HepG2 (cell line): ENCODE measurements around the gene FAH. TPM values are rescaled to one million over a fixed set of nuclear protein-coding genes. Genes with fewer than 3 reads are reported as not detected.

Experiments used
- ATAC-seq: fragments of 200-7000 bp; cut with Tn5 transposase; 3 replicates; pipeline ENCODE4 v1.9.1; 2020; ENCODE audit warnings: mild to moderate bottlenecking, moderate library complexity
- BruUV-seq: library from RNA; stranded (reverse); fragments of 400-500 nt; replicated peaks from 2 replicates; lab custom pipeline; 2021; lab: Mats Ljungman, UMichigan
- CTCF ChIA-PET: fragments of 300-600 bp; formaldehyde crosslinking; extraction: SDS; loops from one replicate; lab custom pipeline; 2021; ENCODE audit warnings: low total read pairs, inconsistent platforms, low intra/inter-chr PET ratio; lab: Yijun Ruan, JAX
- POLR2A ChIA-PET: fragments of 350-600 bp; sonication (Branson Sonifier 250); formaldehyde crosslinking; loops from one replicate; lab custom pipeline; 2020; ENCODE audit warnings: antibody characterized with exemption, inconsistent platforms; lab: Yijun Ruan, JAX
- DNase-seq: peaks from one replicate; pipeline ENCODE4 v3.0.0-alpha.2; 2015; ENCODE audit warnings: low spot score
- FAIRE-seq: peaks from 3 replicates; lab custom pipeline; 2011; peaks lifted over from hg19 to GRCh38; lab: Jason Lieb, UNC
- H2AFZ ChIP-seq: one replicate; pipeline ENCODE4 v1.6.1; 2011; ENCODE audit warnings: low read length, inconsistent platforms
- H3K27ac ChIP-seq: fragments of 300-600 bp; 3 replicates; pipeline ENCODE4 v1.8.0; 2011; ENCODE audit warnings: mixed run types, mild to moderate bottlenecking, mixed read lengths, low read length, inconsistent platforms; ENCODE audit not compliant: insufficient read depth; ENCODE audit errors: extremely low read length
- H3K27me3 ChIP-seq, 2 experiments: fragments of 200-600 bp in 1 of 2; 2 replicates in 1 of 2; 3 replicates in 1 of 2; pipeline versions ENCODE4 v1.6.0 to v1.8.0; 2011; ENCODE audit warnings: low read length in 2 of 2, mild to moderate bottlenecking in 2 of 2, moderate library complexity in 2 of 2, inconsistent platforms in 1 of 2; ENCODE audit not compliant: insufficient read depth in 2 of 2, control insufficient read depth in 1 of 2
- H3K36me3 ChIP-seq, 2 experiments: fragments of 200-600 bp in 1 of 2; replicated peaks in 1 of 2; 2 replicates in 1 of 2; 3 replicates in 1 of 2; pipeline versions ENCODE4 v1.5.1 to v1.8.0; 2011; ENCODE audit warnings: low read length in 2 of 2, inconsistent platforms in 1 of 2; ENCODE audit not compliant: insufficient read depth in 2 of 2, control insufficient read depth in 1 of 2
- H3K4me1 ChIP-seq: 2 replicates; pipeline ENCODE4 v1.5.1; 2012; ENCODE audit warnings: low read length, inconsistent platforms; ENCODE audit not compliant: insufficient read depth
- H3K4me2 ChIP-seq: 2 replicates; pipeline ENCODE4 v1.6.0; 2011; ENCODE audit warnings: low read depth, low read length, inconsistent platforms
- H3K4me3 ChIP-seq, 3 experiments: fragments of 200-600 bp in 1 of 3; sonication (generic), shearing (Covaris generic) in 1 of 3; replicated peaks in 1 of 3; 2 replicates each; pipeline ENCODE4 v1.5.1; 2011 to 2016; ENCODE audit warnings: low read length in 3 of 3, inconsistent platforms in 2 of 3, low read depth in 2 of 3, mild to moderate bottlenecking in 2 of 3, control low read depth in 1 of 3, mixed read lengths in 1 of 3; ENCODE audit not compliant: insufficient read depth in 1 of 3
- H3K79me2 ChIP-seq: one replicate; pipeline ENCODE4 v1.6.1; 2011; ENCODE audit warnings: low read length, inconsistent platforms; ENCODE audit not compliant: insufficient read depth
- H3K9ac ChIP-seq: 2 replicates; pipeline ENCODE4 v1.6.0; 2011; ENCODE audit warnings: mild to moderate bottlenecking, low read depth, low read length, inconsistent platforms; ENCODE audit not compliant: insufficient read depth
- H3K9me3 ChIP-seq: 2 replicates; pipeline ENCODE4 v1.5.1; 2012; ENCODE audit warnings: mild to moderate bottlenecking, low read length
- H4K20me1 ChIP-seq: 2 replicates; pipeline ENCODE4 v1.6.0; 2011; ENCODE audit warnings: inconsistent platforms, mild to moderate bottlenecking, low read length, moderate library complexity; ENCODE audit not compliant: insufficient read depth
- ARHGAP35 ChIP-seq: sonication (generic); formaldehyde crosslinking; IDR thresholded peaks from 2 replicates; pipeline ENCODE4 v1.9.0; 2022; ENCODE audit warnings: mild to moderate bottlenecking, inconsistent platforms, moderate library complexity, missing genetic modification reagents, borderline replicate concordance
- ATAD3A ChIP-seq: sonication (generic); formaldehyde crosslinking; IDR thresholded peaks from 2 replicates; pipeline ENCODE4 v1.4.0; 2020; ENCODE audit warnings: missing genetic modification reagents
- HCFC1 ChIP-seq: fragments of 150-350 bp; IDR thresholded peaks from 2 replicates; pipeline ENCODE4 v1.6.1; 2014; ENCODE audit warnings: low read depth, low read length
- THAP9 ChIP-seq: sonication (generic); formaldehyde crosslinking; IDR thresholded peaks from 2 replicates; pipeline ENCODE4; 2020; ENCODE audit warnings: missing genetic modification reagents, mild to moderate bottlenecking, borderline replicate concordance
- ZNF724P ChIP-seq: sonication (generic); formaldehyde crosslinking; IDR thresholded peaks from 2 replicates; pipeline ENCODE4 v1.8.0; 2022; ENCODE audit warnings: missing genetic modification reagents, borderline replicate concordance
- WGBS: methylation state at CpG from one replicate; pipeline ENCODE4 v1.1.6; 2017; ENCODE audit warnings: low lambda C conversion rate; 5-methylcytosine and 5-hydroxymethylcytosine counted together
- in situ Hi-C: cut with HindIII; loops from 2 replicates; pipeline ENCODE4 v1.10.0; 2017; ENCODE audit warnings: low pct_unique_long_range_greater_than_20kb; ENCODE audit not compliant: extremely low pct_ligation_motif_present
- intact Hi-C: fragments of 100-400 bp; cut with micrococcal nuclease; formaldehyde crosslinking; loops from one replicate; pipeline ENCODE4 v1.10.0; 2022; ENCODE audit not compliant: unreplicated experiment
- polyA plus RNA-seq, 8 experiments: library from polyadenylated mRNA; depleted of rRNA in 3 of 8; stranded (reverse) in 7 of 8; unstranded in 1 of 8; fragments of >200 nt; fragmentation: Illumina TruSeq in 4 of 8; extraction: Trizol in 4 of 8; gene quantifications; 2 replicates each; pipeline versions ENCODE4 v1.2.1 to v1.2.3, GENCODE V29; 2011 to 2016; ENCODE audit warnings: low read depth in 4 of 8, missing spikeins in 1 of 8, mixed read lengths in 1 of 8; ENCODE audit not compliant: insufficient read depth in 1 of 8
- total RNA-seq, 5 experiments: library from RNA; depleted of rRNA; stranded (reverse); fragments of >200 nt; fragmentation: Illumina TruSeq; extraction: Trizol; gene quantifications; 2 replicates each; pipeline ENCODE4 v1.2.3, GENCODE V29; 2016; ENCODE audit warnings: low read depth in 1 of 5
- TF ChIP-seq, protein P1 (sequence below), 2 experiments: sonication (generic) in 1 of 2; formaldehyde crosslinking in 1 of 2; IDR thresholded peaks; 2 replicates each; pipeline versions ENCODE4 v1.5.1 to v1.6.1; 2011 to 2020; ENCODE audit warnings: borderline replicate concordance in 1 of 2, low read depth in 1 of 2, low read length in 1 of 2, mild to moderate bottlenecking in 1 of 2, missing genetic modification reagents in 1 of 2, moderate library complexity in 1 of 2

FAH gene
- total and polyA plus RNA-seq, 2 of the 13 experiments (the other 11 are each of a cell fraction or from before 2014, with no cell fraction given): 36.6 to 75.0 TPM

DNA sequence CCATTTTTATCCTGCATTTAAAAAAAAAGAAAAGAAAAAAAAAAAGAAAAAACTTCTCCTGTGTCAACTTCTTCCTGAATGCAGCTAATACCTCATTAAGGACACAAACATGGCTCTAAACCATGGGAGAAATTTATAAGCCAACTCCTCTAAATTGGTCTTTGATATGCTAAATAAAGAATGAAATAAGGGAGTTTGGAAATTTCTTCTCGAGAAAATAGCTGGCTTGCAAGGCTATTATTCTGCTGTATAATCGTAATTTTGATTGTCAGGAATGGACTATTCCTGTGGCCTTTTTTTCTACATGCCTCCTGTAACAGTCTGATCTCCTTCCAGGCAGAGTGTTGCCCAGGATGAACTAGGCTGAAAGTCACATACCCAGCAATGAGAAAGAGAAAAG is 78.6 kb downstream of the FAH start:
- Histone ChIP-seq H3K27ac (no peak overlapping the region), H3K79me2 (no peaks in the 10 kb centered on the region), H3K4me3 (no peak overlapping the region), H3K36me3 (no peaks in the 10 kb centered on the region), H3K9me3 (no peaks in the 10 kb centered on the region), H3K9ac (no peak overlapping the region), H4K20me1 (no peaks in the 10 kb centered on the region), H3K4me2 (no peak overlapping the region), H2AFZ (no peak overlapping the region), H3K27me3 (no peaks in the 10 kb centered on the region), H3K4me1 (no peaks in the 10 kb centered on the region)
- WGBS: 17% methylated on average over 2 of the region's 2 CpGs
- no peak for TF ChIP-seq ATAD3A (CRISPR knock-in tag)
- TF ChIP-seq ARHGAP35 (CRISPR knock-in tag): no peak
- no peak for TF ChIP-seq HCFC1
- TF ChIP-seq ZNF724P (CRISPR knock-in tag): no peak
- TF ChIP-seq, protein P1, sequence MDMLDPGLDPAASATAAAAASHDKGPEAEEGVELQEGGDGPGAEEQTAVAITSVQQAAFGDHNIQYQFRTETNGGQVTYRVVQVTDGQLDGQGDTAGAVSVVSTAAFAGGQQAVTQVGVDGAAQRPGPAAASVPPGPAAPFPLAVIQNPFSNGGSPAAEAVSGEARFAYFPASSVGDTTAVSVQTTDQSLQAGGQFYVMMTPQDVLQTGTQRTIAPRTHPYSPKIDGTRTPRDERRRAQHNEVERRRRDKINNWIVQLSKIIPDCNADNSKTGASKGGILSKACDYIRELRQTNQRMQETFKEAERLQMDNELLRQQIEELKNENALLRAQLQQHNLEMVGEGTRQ (IDR thresholded peaks at IDR 0.05; ENCODE audit: low read depth, low read length): no peak
- TF ChIP-seq, protein P1 (CRISPR knock-in tag; IDR thresholded peaks at IDR 0.05; ENCODE audit: borderline replicate concordance): no peak
- TF ChIP-seq THAP9 (CRISPR knock-in tag): no peak
- intact Hi-C loops (no loop called here), in situ Hi-C loops (no loop called here)
- ChIA-PET CTCF (no interaction called here), POLR2A (no interaction called here)
- FAIRE-seq (no peak), DNase-seq (no peak), ATAC-seq (no peak)
- BruUV-seq: no TSS peak
